PC-9 (cell line): Measurements from ENCODE around the gene OR6Y1. TPM values are rescaled to one million over a fixed set of nuclear protein-coding genes. Genes with fewer than 3 reads are reported as not detected.

Experiments used
- BruUV-seq: library from RNA; stranded (reverse); fragments of 400-500 nt; replicated peaks from 2 replicates; lab custom pipeline; 2021; lab: Mats Ljungman, UMichigan
- CTCF ChIA-PET: fragments of 300-600 bp; sonication (Branson Sonifier 250); formaldehyde crosslinking; loops from one replicate; lab custom pipeline; 2022; ENCODE audit warnings: antibody characterized with exemption; lab: Charles Lee
- POLR2A ChIA-PET: fragments of 300-600 bp; sonication (Branson Sonifier 250); formaldehyde crosslinking; loops from one replicate; lab custom pipeline; 2022; ENCODE audit warnings: antibody characterized with exemption; ENCODE audit not compliant: unreplicated experiment; lab: Charles Lee
- DNase-seq, 2 experiments: peaks; one replicate each; pipeline versions ENCODE4 v3.0.0 to v3.0.0-alpha.2; 2015 to 2022; ENCODE audit warnings: mixed read lengths in 1 of 2
- H2AFZ ChIP-seq: fragments of 200-600 bp; sonication (generic); 2 replicates; pipeline ENCODE4 v1.8.1; 2017; ENCODE audit warnings: antibody characterized with exemption
- H3F3A ChIP-seq: fragments of 200-600 bp; sonication (generic); 2 replicates; pipeline ENCODE4 v1.8.1; 2017; ENCODE audit warnings: antibody characterized with exemption, mild to moderate bottlenecking, low read depth; ENCODE audit not compliant: insufficient read depth
- H3K27ac ChIP-seq: fragments of 200-600 bp; sonication (generic); 2 replicates; pipeline ENCODE4 v1.6.1; 2016; ENCODE audit warnings: mixed run types
- H3K27me3 ChIP-seq: fragments of 200-600 bp; sonication (generic); 2 replicates; pipeline ENCODE4 v1.6.1; 2016; ENCODE audit warnings: low read depth, mixed run types; ENCODE audit not compliant: insufficient read depth
- H3K36me3 ChIP-seq: fragments of 200-600 bp; sonication (generic); 2 replicates; pipeline ENCODE4 v1.6.1; 2016; ENCODE audit warnings: low read depth, mixed run types
- H3K4me1 ChIP-seq: fragments of 200-600 bp; sonication (generic); replicated peaks from 2 replicates; pipeline ENCODE4 v1.6.1; 2016; ENCODE audit warnings: mixed run types; ENCODE audit not compliant: insufficient read depth
- H3K4me2 ChIP-seq: fragments of 200-600 bp; sonication (generic); 2 replicates; pipeline ENCODE4 v1.6.1; 2017; ENCODE audit warnings: mixed run types
- H3K4me3 ChIP-seq: fragments of 200-600 bp; sonication (generic); 2 replicates; pipeline ENCODE4 v1.6.1; 2016; ENCODE audit warnings: mixed run types
- H3K79me2 ChIP-seq: fragments of 200-600 bp; sonication (generic); 2 replicates; pipeline ENCODE4 v1.6.1; 2017; ENCODE audit warnings: low read depth, mixed run types
- H3K9me2 ChIP-seq: fragments of 200-600 bp; sonication (generic); 2 replicates; pipeline ENCODE4 v1.8.1; 2017; ENCODE audit warnings: mild to moderate bottlenecking; ENCODE audit not compliant: insufficient read depth
- H3K9me3 ChIP-seq: fragments of 200-600 bp; sonication (generic); 2 replicates; pipeline ENCODE4 v1.8.1; 2016; ENCODE audit warnings: low read depth; ENCODE audit not compliant: insufficient read depth
- H4K20me1 ChIP-seq: fragments of 200-600 bp; sonication (generic); 2 replicates; pipeline ENCODE4 v1.8.1; 2017; ENCODE audit not compliant: insufficient read depth
- EZH2 ChIP-seq: fragments of 200-600 bp; sonication (generic); IDR thresholded peaks from 2 replicates; pipeline ENCODE4 v1.8.0; 2017; ENCODE audit warnings: antibody characterized with exemption, low read depth
- intact Hi-C: fragments of 100-400 bp; cut with micrococcal nuclease; formaldehyde crosslinking; loops from one replicate; pipeline ENCODE4 v1.10.0; 2022; ENCODE audit not compliant: unreplicated experiment
- total RNA-seq: library from RNA; stranded (reverse); gene quantifications from 2 replicates; pipeline ENCODE4 v1.2.3, GENCODE V29; 2021
- TF ChIP-seq, protein P1 (sequence below): fragments of 200-600 bp; sonication (generic); conservative IDR thresholded peaks from 2 replicates; pipeline ENCODE4 v1.6.1; 2017; ENCODE audit warnings: mixed run types, antibody characterized with exemption, mild to moderate bottlenecking, moderate library complexity

The OR6Y1 gene
- total RNA-seq, 1 experiment from 2014 or later: not detected

DNA sequence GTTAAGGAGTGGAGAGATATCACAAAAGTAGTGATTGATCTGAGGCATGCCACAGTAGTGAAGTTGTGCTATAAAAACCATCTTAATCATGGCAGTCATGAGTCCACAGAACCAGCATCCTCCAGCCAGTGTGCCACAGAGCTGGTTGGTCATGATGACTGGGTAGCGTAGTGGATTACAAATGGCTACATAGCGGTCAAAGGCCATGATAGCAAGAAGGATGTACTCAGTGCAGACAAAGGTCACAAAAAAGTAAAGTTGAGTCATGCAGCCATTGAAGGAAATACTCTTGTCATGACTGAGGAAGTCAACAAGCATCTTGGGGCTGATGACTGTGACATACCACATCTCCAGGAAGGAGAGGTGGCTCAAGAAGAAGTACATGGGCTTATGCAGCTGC, 6.7 kb downstream of the OR6Y1 start:
- no peak for DNase-seq
- H3K4me1 ChIP-seq: no peaks in the 10 kb centered on the region
- H3K27ac ChIP-seq: no peak overlapping the region
- H4K20me1 ChIP-seq: no peaks in the 10 kb centered on the region
- no peaks in the 10 kb centered on the region for H3K27me3 ChIP-seq
- no peak overlapping the region for H2AFZ ChIP-seq
- no TSS peak for BruUV-seq
- intact Hi-C loops: no loop called here
- H3F3A ChIP-seq: no peaks in the 10 kb centered on the region
- CTCF ChIA-PET: no interaction called here
- TF ChIP-seq EZH2: no peak
- TF ChIP-seq, protein P1, sequence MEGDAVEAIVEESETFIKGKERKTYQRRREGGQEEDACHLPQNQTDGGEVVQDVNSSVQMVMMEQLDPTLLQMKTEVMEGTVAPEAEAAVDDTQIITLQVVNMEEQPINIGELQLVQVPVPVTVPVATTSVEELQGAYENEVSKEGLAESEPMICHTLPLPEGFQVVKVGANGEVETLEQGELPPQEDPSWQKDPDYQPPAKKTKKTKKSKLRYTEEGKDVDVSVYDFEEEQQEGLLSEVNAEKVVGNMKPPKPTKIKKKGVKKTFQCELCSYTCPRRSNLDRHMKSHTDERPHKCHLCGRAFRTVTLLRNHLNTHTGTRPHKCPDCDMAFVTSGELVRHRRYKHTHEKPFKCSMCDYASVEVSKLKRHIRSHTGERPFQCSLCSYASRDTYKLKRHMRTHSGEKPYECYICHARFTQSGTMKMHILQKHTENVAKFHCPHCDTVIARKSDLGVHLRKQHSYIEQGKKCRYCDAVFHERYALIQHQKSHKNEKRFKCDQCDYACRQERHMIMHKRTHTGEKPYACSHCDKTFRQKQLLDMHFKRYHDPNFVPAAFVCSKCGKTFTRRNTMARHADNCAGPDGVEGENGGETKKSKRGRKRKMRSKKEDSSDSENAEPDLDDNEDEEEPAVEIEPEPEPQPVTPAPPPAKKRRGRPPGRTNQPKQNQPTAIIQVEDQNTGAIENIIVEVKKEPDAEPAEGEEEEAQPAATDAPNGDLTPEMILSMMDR: no peak
- H3K36me3 ChIP-seq: no peaks in the 10 kb centered on the region
- no peak overlapping the region for H3K4me2 ChIP-seq
- POLR2A ChIA-PET: no interaction called here
- H3K9me3 ChIP-seq: no peaks in the 10 kb centered on the region
- H3K9me2 ChIP-seq: no peaks in the 10 kb centered on the region
- no peak overlapping the region for H3K4me3 ChIP-seq
- no peaks in the 10 kb centered on the region for H3K79me2 ChIP-seq

DNA sequence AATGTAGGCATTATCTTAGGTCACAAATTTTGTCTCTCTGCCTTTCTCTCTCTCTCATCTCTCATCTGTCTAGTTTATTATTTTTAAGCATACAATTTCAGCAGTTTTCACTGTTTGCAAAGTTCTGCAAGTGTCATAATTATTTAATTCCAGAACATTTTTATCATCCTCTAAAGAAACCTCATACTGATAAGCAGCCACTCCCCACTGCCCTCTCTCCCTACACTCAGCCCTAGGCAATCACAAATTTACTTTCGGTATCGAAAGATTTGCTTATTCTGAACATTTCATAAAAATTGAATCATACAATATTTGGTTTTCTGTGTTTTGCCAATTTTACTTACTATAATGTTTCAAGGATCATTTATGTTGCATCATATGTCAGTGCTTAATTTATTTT, 16.6 kb downstream of the OR6Y1 start:
- Histone ChIP-seq H3K4me3 (no peak overlapping the region), H3K27ac (no peak overlapping the region), H3F3A (no peaks in the 10 kb centered on the region), H3K27me3 (no peaks in the 10 kb centered on the region; the same call in 1 of the 2 replicates), H3K36me3 (no peaks in the 10 kb centered on the region), H3K9me2 (no peaks in the 10 kb centered on the region), H3K79me2 (no peaks in the 10 kb centered on the region), H3K4me1 (no peaks in the 10 kb centered on the region), H3K4me2 (peak overlapping the region; percentile 45; the same call in 1 of the 2 replicates), H4K20me1 (no peaks in the 10 kb centered on the region), H3K9me3 (no peaks in the 10 kb centered on the region), H2AFZ (no peak overlapping the region)
- CTCF ChIA-PET: no interaction called here
- TF ChIP-seq EZH2: no peak
- TF ChIP-seq, protein P1: no peak
- DNase-seq: no peak
- intact Hi-C loops: no loop called here
- no TSS peak for BruUV-seq
- POLR2A ChIA-PET: no interaction called here

DNA sequence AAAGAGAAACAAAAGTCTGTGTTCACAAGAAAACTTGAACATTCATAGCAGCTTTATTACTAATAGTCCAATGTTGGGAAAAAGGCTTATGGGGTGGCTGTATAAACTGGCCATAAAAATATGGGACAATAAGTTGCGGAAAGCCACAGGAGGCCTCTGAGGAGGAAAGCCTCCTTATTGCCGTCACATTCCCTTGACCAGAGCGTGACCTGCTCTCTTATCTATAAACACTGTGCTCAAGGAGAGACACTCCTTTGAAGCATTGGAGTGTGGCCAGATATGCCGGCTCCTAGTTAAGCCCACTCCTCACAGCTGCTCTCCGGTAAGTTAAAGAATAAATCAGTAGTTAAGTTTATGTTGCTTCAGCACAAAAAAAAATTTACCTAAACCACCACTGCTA, 19.7 kb downstream of the OR6Y1 start:
- Histone ChIP-seq H3K4me2 (no peak overlapping the region), H3K36me3 (no peaks in the 10 kb centered on the region), H3F3A (no peaks in the 10 kb centered on the region), H3K4me1 (no peaks in the 10 kb centered on the region), H3K79me2 (no peaks in the 10 kb centered on the region), H3K9me2 (no peaks in the 10 kb centered on the region), H3K27me3 (peaks cover 2% of the 10 kb centered on the region; the same call in 1 of the 2 replicates), H2AFZ (no peak overlapping the region), H3K4me3 (no peak overlapping the region), H4K20me1 (no peaks in the 10 kb centered on the region), H3K27ac (no peak overlapping the region), H3K9me3 (no peaks in the 10 kb centered on the region)
- intact Hi-C loops: no loop called here
- TF ChIP-seq EZH2: no peak
- TF ChIP-seq, protein P1: no peak
- ChIA-PET CTCF (no interaction called here), POLR2A (no interaction called here)
- DNase-seq: no peak
- BruUV-seq: no TSS peak
